GM21528 (cell line): ENCODE results near the gene P2RX2.

ENCODE experiments used
- ATAC-seq: cut with Tn5 transposase; IDR thresholded peaks from one replicate; pipeline ENCODE4 v1.9.1; 2021; ENCODE audit warnings: mild to moderate bottlenecking, moderate library complexity; ENCODE audit not compliant: unreplicated experiment, low FRiP score

Gene P2RX2

DNA sequence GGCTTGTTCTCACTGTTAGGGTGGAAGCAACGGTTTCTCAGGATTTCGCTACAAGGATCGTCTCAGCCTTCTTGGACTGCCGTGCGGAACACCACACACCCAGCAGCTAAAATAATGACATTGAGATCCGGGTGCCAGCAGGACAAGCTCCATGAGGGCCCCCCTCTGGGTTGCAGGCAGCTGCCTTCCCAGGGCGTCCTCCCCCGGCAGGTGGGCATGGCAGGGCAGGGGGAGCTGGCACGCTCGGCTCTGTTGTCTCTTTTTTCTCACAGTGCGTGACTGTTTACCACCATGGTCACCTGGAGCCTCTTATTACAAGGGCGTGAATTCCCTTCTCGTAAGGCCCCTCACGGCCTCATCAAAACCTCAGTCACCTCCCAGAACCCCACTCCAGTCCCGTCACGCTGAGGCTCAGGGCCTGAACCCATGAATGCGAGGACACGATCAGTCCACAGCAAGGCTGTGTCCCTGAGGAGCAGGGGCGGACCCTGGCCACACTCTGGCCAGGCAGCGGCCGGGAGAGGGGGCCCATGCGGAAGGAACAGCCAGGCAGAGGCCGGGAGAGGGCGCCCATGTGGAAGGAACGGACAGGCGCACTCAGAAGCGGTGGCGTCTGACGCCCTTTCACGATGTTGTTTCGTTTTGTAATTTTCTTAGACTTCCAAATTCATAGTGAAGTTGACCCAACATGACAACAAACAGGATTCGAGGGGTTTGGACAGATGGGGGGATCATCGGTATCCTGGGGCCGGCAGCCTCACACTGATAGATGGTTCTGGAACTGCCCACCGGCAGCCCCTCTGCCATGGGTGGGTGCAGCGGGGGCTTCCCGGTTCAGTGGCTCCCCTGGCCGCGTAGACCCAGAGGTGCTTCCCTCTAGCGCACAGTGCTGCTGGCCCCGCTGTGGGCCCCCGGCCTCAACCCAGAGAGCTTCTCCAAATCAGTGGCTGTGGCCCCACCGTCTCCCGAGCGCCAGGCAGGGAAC, 18.2 kb upstream of the P2RX2 start:
- ATAC-seq, result no peak

DNA sequence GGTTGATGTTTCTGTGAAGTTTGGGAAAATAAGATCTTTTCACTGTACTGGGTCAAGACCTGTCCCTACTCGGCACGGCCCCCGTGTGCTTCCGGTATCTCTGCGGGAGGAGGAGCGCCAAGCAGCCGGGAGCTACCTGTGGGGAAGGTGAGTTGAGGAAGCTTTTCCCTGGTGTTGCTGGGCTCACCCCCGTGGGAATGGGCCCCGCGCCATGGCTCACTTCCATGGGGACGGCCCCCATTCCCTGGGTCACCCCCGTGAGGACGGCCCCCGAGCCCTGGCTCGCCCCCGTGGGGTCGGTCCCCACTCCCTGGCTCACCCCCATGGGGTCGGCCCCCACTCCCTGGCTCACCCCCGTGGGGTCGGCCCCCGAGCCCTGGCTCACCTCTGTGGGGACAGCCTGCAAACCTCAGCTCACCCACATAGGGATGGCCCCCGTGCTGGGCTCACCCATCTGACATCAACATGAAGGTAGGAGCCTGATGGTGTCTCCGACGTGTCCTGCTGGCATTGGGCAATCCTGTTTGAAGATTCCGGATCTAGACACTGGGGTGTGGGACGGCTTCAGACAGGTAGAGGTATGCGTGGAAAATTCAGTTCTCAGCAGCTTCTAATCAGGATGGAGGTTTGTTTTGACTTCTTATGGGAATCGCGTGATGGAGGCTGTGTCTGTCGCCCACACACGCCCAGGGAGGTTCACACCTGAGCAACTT, 17.2 kb upstream of the P2RX2 start:
- no peak for ATAC-seq

- no peak for ATAC-seq
Measured at GRCh38 chr12:132602572-132603239, 15.9 kb upstream of the P2RX2 start.

DNA sequence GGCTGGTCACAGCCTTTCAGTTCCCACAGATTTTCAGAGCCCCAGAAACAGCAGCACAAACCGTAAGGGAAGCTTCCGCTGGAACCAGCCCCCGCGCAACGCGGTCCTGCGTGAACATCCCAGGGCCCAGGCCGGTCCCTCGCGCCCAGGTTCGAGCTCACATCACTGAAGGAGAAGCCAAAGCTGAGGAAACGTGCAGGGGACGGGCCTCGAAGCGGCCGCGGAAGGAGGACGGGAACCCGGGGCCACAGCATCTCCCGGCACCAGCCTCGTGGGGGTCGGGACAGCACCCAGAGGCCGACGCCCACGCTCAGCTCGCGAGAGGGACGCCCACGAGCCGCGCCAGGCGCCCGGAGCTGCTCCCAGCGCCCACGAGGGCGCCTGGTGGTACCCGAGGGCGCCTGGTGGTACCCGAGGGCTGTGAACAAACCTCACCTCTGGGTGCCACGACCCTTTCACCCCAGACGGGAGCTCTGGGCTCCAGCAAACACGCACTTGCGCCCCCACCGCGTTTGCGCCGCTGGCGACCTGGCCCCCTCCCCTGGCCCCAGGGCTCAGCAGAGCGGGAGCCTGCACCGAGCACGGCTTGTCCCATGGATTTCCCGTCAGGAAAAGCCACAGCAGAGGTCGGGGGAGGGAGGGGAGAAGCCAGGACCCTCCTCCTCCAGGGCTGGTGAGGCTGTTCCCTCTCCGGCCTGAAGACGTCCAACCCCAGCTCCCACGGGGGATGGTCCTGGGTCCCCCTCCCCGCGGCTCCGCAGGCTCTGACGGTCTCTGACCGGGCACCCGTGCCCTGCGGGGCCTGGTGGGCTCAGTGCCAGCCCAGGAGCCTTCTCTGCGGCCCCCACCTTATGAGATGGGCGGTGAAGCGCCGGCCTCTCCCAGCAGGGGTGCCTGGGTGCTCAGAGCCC, 15.1 kb upstream of the P2RX2 start:
- no peak for ATAC-seq

DNA sequence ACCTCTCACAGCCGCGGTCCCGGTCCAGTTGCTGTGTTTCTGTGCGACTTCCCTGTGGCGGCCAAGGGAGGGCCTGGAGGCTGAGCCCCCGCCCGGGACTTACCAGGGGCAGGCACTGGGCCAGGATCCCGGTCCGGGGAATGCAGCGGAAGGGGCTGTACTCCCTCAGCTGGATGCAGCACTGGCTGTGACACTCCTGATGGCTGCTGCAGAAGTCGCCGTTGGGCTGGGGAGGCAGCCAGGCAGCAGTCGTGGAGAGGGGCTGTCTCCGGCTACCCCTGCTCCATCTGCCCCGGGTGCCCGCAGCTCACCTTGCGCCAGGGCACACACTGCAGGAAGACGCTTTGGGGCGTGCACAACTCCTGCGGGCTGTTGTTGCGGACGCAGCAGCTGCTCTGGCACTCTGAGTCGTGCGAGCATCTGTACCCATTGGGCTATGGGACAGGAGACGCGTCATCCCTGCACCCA, 14.4 kb upstream of the P2RX2 start:
- no peak for ATAC-seq

DNA sequence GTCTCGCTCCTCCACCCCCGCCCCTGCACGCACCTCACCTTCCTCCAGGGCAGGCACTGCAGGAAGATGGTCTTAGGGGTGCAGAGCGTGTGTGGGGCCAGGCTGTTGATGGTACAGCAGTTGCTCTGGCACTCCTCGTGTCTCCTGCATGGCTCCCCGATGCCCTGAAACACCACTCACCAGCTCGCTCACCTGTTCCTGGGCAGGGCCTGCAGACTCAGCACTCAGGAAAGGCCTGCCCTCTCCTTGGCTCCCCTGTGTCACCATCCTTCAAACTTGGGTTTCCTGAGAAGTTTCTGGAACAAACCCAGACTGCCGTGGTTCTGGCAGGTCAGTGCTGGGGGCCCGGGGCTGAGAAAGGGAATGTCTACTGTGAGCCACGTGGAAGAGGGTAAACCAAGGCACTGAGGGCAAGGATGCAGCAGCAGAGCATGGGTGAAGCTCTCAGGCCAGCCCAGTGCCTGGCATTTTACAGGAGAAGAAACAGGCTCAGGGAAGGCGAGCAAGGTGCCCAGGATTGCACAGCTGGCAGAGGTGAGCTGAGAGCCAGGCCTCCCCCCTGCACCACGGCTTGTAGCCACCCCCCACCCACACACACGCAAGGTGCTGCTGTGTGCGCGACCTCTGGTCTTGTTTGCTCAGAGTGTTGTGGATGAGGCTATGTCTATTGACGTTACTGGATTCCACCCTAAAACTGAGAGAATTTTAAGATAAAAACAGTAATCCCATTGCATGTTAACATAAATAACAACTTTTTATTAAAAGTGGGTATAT, 13.7 kb upstream of the P2RX2 start:
- ATAC-seq, result no peak

DNA sequence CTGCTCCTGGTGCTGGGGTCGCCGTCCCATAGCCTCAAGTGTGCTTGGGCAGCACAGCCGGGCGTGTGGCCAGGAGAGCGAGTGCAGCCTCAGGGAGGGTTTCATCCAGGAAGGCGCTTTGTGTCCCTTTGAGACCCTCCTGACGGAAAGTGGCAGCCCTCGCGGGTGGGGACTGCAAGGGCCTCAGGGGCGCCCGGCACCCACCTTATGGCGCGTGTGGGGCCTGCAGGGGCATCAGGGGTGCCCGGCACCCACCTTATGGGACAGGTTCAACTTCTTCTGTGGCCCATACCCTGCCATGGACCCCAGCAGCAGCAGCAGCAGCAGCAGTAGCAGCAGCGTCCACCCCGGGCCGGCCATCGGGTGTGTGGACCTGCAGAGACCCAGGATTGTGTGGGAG, 12.7 kb upstream of the P2RX2 start:
- ATAC-seq, result no peak

DNA sequence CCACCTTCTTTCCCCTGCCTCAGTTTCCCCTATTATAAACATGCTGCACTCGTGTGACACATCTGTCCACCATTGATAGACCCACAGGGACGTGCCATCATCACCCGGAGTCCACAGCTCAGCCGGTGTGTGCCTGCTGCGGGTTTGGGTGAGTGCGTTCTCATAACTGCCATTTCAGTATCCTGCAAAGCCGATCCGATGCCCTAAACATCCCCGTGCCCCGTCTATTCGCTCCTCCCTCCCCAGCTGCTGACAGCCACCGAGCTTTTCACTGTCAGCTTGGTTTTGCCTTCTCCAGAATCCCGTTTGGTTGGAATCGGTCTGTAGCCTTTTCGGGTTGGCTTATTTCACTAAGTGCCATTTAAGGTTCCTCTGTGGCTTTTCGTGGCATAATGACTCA, 12.1 kb upstream of the P2RX2 start:
- ATAC-seq, result no peak

DNA sequence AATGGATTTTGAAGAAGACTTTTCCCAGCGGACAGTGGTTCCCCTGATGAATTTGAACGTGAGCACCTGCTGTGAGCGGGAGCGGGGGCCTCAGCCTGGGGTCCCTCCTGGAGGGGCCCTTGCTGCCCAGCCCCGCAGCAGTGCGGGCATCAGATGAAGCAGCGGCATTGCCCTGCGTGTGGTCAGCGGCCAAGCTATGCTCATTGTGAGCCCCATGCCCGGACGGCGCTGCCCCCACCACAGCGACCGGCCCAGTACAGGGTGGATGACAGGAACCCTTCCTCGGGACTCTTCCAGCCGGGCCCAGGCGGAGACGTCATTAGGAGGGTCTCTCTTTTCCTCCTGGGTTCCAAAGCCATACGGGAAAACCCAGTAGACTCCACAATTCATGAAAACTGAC, 11.6 kb upstream of the P2RX2 start:
- ATAC-seq, result no peak

GRCh38 chr12:132608231-132609171, 10.1 kb upstream of the P2RX2 start:
- ATAC-seq, result no peak

- no peak for ATAC-seq
Measured at GRCh38 chr12:132610051-132610759, 8.4 kb upstream of the P2RX2 start, which contains the start of gene LRCOL1. Gene LRCOL1, minus strand, starts transcription at chr12:132610582. Its CDS starts 4,331 bp downstream, at chr12:132606251.

- ATAC-seq, result no peak
Measured at GRCh38 chr12:132610866-132611602, 7.5 kb upstream of the P2RX2 start.

DNA sequence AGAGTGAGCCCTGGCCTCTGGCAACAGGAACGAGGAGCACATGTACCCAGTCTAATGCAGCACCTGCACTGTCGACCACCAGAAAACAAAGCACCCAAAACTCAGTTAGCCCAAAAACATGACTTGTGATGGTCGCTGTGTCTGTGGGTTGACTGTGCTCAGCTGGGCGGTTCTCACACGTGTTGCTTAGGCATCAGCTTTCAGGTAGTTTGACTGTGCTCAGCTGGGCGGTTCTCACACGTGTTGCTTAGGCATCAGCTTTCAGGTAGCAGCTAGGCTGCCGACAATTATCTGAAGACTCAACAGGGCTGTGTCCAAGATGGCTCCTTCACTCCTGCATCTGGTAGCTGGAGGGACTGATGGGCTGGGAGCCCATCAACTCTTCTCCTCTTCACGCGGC, 7.0 kb upstream of the P2RX2 start:
- ATAC-seq, result no peak

DNA sequence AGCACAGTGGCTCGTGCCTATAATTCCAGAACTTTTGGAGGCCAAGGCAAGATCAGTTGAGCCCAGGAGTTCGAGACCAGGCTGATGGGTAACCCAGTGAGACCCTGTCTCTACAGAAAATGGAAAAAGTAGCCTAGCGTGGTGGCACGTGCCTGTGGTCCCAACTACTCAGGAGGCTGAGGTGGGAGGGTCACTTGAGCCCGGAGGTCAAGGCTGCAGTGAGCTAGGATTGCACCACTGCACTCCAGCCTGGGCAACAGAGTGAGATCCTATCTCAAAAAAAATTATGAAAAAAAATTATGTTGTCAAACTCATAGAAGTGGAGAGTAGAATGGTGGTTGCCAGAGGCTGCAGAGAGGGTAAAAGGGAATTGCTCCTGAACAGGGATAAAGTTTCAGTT, 4.5 kb upstream of the P2RX2 start:
- ATAC-seq, result no peak

DNA sequence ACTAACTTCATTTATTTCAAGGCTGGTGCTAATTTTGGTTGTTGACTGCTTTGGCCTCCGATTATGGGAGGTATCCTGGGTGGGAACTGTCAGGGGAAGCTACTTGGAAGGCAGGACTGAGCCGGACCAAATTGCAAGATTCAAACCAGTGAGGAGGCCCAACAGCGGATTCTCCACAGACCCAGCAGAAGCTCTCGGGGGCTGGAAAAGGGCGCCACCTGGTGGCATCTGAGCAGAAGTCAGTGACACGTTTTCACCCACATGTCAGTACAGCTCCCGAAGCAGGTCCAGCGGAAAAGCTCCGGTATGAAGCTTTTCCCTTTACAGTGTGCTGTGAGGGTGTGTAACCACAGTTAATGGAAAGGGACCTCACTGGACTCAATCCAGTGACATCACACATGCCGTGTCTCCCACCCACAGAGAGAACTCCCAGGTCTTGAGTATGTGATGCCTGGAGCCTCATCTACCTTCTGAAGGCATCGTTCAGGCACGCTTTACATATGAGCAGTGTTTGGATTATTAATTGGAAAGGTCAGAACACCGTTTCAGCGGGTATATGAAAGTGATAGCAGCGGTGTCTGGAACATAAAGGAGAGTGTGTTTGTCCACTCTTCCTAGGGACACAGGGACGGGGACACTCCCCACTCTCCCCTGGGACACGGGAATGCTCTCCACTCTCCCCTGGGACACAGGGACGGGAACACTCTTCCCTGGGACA, 3.6 kb upstream of the P2RX2 start:
- ATAC-seq, result peak; percentile 73

DNA sequence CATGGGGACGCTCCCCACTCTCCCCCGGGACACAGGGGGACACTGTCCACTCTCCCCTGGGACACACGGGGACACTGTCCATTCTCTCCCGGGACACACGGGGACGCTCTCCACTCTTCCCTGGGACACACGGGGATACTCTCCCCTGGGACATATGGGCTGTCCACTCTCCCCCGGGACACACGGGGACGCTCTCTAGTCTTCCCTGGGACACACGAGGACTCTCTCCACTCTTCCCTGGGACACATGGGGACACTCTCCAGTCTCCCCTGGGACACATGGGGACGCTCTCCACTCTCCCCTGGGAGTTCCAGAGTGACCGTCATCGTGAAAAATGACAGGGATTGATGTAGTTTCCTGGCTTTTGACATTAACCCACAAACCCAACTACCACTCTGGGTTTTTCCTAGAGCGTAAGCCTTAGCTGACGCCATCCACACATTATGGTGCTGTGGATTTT, 3.0 kb upstream of the P2RX2 start:
- no peak for ATAC-seq
